Suppressor macrophage (primary cell): ENCODE results near the gene ADRM1.

ENCODE experiments used
- DNase-seq, 4 experiments: peaks; one replicate each; pipeline ENCODE4 v3.0.0-alpha.2; 2020 to 2022

ADRM1 gene

GRCh38 chr20:62281161-62281933, 21.4 kb upstream of the ADRM1 start:
- no peak for DNase-seq

- DNase-seq: no peak
Measured at GRCh38 chr20:62282103-62282502, 20.7 kb upstream of the ADRM1 start.

- DNase-seq: no peak
Measured at GRCh38 chr20:62282877-62283503, 19.8 kb upstream of the ADRM1 start.

GRCh38 chr20:62284448-62284847, 18.3 kb upstream of the ADRM1 start:
- no peak for DNase-seq

GRCh38 chr20:62285151-62285550, 17.6 kb upstream of the ADRM1 start:
- DNase-seq: no peak

GRCh38 chr20:62285722-62286121, 17.1 kb upstream of the ADRM1 start:
- DNase-seq: no peak

GRCh38 chr20:62286493-62287064, 16.2 kb upstream of the ADRM1 start:
- no peak for DNase-seq

GRCh38 chr20:62287129-62287528, 15.7 kb upstream of the ADRM1 start:
- no peak for DNase-seq

- no peak for DNase-seq
Measured at GRCh38 chr20:62287759-62288534, 14.8 kb upstream of the ADRM1 start.

GRCh38 chr20:62288535-62289105, 14.2 kb upstream of the ADRM1 start:
- no peak for DNase-seq

GRCh38 chr20:62289131-62289530, 13.7 kb upstream of the ADRM1 start:
- DNase-seq: no peak

GRCh38 chr20:62289898-62290297, 12.9 kb upstream of the ADRM1 start:
- no peak for DNase-seq

GRCh38 chr20:62291251-62292066, 11.3 kb upstream of the ADRM1 start:
- no peak for DNase-seq

GRCh38 chr20:62292108-62292507, 10.7 kb upstream of the ADRM1 start:
- no peak for DNase-seq

GRCh38 chr20:62293111-62293784, 9.5 kb upstream of the ADRM1 start:
- DNase-seq: no peak

- DNase-seq: no peak
Measured at GRCh38 chr20:62293946-62294345, 8.9 kb upstream of the ADRM1 start.

- no peak for DNase-seq
Measured at GRCh38 chr20:62294516-62294915, 8.3 kb upstream of the ADRM1 start.

- DNase-seq: no peak
Measured at GRCh38 chr20:62296724-62297448, 5.9 kb upstream of the ADRM1 start.

GRCh38 chr20:62297449-62298227, 5.2 kb upstream of the ADRM1 start:
- no peak for DNase-seq
